AG04450 (cell line): Measurements from ENCODE around the gene RELCH. TPM values are rescaled to one million over a fixed set of nuclear protein-coding genes. Genes with fewer than 3 reads are reported as not detected.

Experiments used
- CTCF ChIA-PET: fragments of 300-600, 350-600 bp; formaldehyde crosslinking; extraction: SDS; loops from one replicate; lab custom pipeline; 2022; ENCODE audit warnings: antibody characterized with exemption, inconsistent platforms; lab: Charles Lee
- POLR2A ChIA-PET: fragments of 350-600 bp; formaldehyde crosslinking; extraction: SDS; loops from one replicate; lab custom pipeline; 2021; ENCODE audit warnings: antibody characterized with exemption, inconsistent platforms; lab: Yijun Ruan, JAX
- DNase-seq: peaks from one replicate; pipeline ENCODE4 v3.0.0-alpha.2; 2011; ENCODE audit warnings: low read depth, low spot score
- H3K27ac ChIP-seq: one replicate; pipeline ENCODE4 v1.5.1; 2012; ENCODE audit warnings: low read depth, low read length, control low read depth
- H3K27me3 ChIP-seq: one replicate; pipeline ENCODE4 v1.6.0; 2012; ENCODE audit warnings: low read length; ENCODE audit not compliant: control insufficient read depth, insufficient read depth
- H3K4me3 ChIP-seq: 2 replicates; pipeline ENCODE4 v1.5.1; 2011; ENCODE audit warnings: mild to moderate bottlenecking, low read depth, low read length, control low read depth
- H3K9me3 ChIP-seq: 2 replicates; pipeline ENCODE4 v1.5.1; 2012; ENCODE audit warnings: low read length; ENCODE audit not compliant: control insufficient read depth, insufficient read depth
- CTCF ChIP-seq: IDR thresholded peaks from 2 replicates; pipeline ENCODE4 v1.5.1; 2011; ENCODE audit warnings: low read depth, low read length, control low read depth, inconsistent platforms
- polyA plus RNA-seq: library from polyadenylated mRNA; depleted of rRNA; stranded (reverse); fragments of >200 nt; gene quantifications from 2 replicates; pipeline ENCODE4 v1.2.3, GENCODE V29; 2011

Gene RELCH
- polyA plus RNA-seq, 1 experiment, result 14.5 TPM

- H3K27ac ChIP-seq, result no peak overlapping the region
- no peaks in the 10 kb centered on the region for H3K9me3 ChIP-seq
- POLR2A ChIA-PET, result no interaction called here
- DNase-seq, result no peak
- no peaks in the 10 kb centered on the region for H3K27me3 ChIP-seq
- no peak for TF ChIP-seq CTCF
- H3K4me3 ChIP-seq, result no peak overlapping the region
- CTCF ChIA-PET, result no interaction called here
These were observed 37.2 kb downstream of the RELCH start for GRCh38 chr18:62224229-62224628.

- POLR2A ChIA-PET, result no interaction called here
- TF ChIP-seq CTCF, result no peak
- no peak for DNase-seq
- Histone ChIP-seq H3K27me3 (no peaks in the 10 kb centered on the region), H3K4me3 (no peak overlapping the region), H3K9me3 (no peaks in the 10 kb centered on the region), H3K27ac (no peak overlapping the region)
- CTCF ChIA-PET, result interaction anchor here (0.7 to 2.4 kb wide), 4 partner anchors 21 to 361 kb away, joined by 3 to 16 read pairs (median 3); no protein-coding TSS in a partner anchor
These were observed 39.0 kb downstream of the RELCH start for GRCh38 chr18:62226047-62226446.

- H3K27me3 ChIP-seq, result no peaks in the 10 kb centered on the region
- TF ChIP-seq CTCF, result no peak
- CTCF ChIA-PET, result interaction anchor here (1.6 kb wide), 1 partner anchor 14 kb away, joined by 3 read pairs; no protein-coding TSS in a partner anchor
These were observed 49.2 kb downstream of the RELCH start for GRCh38 chr18:62236252-62236651.

GRCh38 chr18:62239475-62239874 is 52.4 kb downstream of the RELCH start:
- Histone ChIP-seq H3K9me3 (no peaks in the 10 kb centered on the region), H3K4me3 (no peak overlapping the region), H3K27me3 (no peaks in the 10 kb centered on the region), H3K27ac (no peak overlapping the region)
- ChIA-PET CTCF (interaction anchor here (1.1 kb wide), 1 partner anchor 10 kb away, joined by 3 read pairs; no protein-coding TSS in a partner anchor), POLR2A (no interaction called here)
- no peak for DNase-seq
- TF ChIP-seq CTCF, result no peak

More at GRCh38 chr18:62236252-62236651, 49.2 kb downstream of the RELCH start:
- Histone ChIP-seq H3K9me3 (no peaks in the 10 kb centered on the region), H3K4me3 (no peak overlapping the region), H3K27ac (no peak overlapping the region)
- DNase-seq, result no peak
- POLR2A ChIA-PET, result no interaction called here

GRCh38 chr18:62242955-62243354 is 55.9 kb downstream of the RELCH start:
- Histone ChIP-seq H3K27ac (no peak overlapping the region), H3K4me3 (no peak overlapping the region), H3K9me3 (no peaks in the 10 kb centered on the region), H3K27me3 (no peaks in the 10 kb centered on the region)
- no peak for TF ChIP-seq CTCF
- ChIA-PET POLR2A (no interaction called here), CTCF (no interaction called here)
- DNase-seq, result no peak
